ENCODE data around the gene YTHDF1. TPM values are rescaled to one million over a fixed set of nuclear protein-coding genes. Genes with fewer than 3 reads are reported as not detected.

Gene YTHDF1
- total RNA-seq, 1 donor from 2014 or later, result 44.5 TPM

DNA sequence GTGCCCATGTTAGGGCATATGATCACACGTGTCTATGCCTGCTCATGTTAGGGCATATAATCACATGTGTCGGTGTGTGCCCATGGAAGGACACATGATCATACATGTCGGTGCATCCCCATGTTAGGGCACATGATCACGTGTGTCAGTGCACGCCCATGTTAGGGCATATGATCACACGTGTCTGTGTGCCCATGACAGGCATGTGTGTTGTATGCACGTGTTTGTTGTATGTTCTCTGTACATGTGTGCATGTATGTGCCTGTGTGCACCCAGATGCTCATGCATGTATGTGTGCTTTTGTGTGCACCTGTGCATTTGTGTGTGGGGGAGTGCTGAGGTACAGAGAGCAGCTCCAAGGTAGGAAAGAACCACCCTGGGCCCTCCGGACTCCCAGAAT lies 29.8 kb downstream of the YTHDF1 start:
- Mint-ChIP-seq H3K4me3 (no peak overlapping the region), H3K27me3 (peaks cover 2% of the 10 kb centered on the region), H3K9me3 (no peaks in the 10 kb centered on the region), H3K36me3 (ENCODE audit: low read depth) (no peaks in the 10 kb centered on the region), H3K27ac (no peak overlapping the region), H3K4me1 (no peaks in the 10 kb centered on the region)
- intact Hi-C loops (cut with micrococcal nuclease), result no loop called here
- no peak for DNase-seq

DNA sequence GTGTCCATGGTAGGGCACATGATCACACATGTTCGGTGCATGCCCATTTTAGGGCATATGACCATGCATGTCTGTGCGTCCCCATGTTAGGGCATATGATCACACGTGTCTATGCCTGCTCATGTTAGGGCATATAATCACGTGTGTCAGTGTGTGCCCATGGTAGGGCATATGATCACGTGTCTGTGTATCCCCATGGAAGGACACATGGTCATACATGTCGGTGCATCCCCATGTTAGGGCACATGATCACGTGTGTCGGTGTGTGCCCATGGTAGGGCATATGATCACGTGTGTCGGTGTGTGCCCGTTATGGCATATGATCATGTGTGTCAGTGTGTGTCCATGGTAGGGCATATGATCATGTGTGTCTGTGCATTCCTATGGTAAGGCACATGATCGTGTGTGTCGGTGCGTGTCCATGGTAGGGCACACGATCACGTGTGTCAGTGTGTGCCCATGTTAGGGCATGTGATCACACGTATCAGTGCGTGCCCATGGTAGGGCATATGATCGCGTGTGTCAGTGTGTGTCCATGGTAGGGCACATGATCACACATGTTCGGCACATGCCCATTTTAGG lies 30.6 kb downstream of the YTHDF1 start:
- H3K36me3 Mint-ChIP-seq (ENCODE audit: low read depth), result no peaks in the 10 kb centered on the region
- H3K4me1 Mint-ChIP-seq, result peaks cover 2% of the 10 kb centered on the region
- peaks cover 10% of the 10 kb centered on the region for H3K27me3 Mint-ChIP-seq
- intact Hi-C loops (cut with micrococcal nuclease), result no loop called here
- no peak for DNase-seq
- H3K4me3 Mint-ChIP-seq, result no peak overlapping the region
- H3K27ac Mint-ChIP-seq, result no peak overlapping the region
- H3K9me3 Mint-ChIP-seq, result no peaks in the 10 kb centered on the region

DNA sequence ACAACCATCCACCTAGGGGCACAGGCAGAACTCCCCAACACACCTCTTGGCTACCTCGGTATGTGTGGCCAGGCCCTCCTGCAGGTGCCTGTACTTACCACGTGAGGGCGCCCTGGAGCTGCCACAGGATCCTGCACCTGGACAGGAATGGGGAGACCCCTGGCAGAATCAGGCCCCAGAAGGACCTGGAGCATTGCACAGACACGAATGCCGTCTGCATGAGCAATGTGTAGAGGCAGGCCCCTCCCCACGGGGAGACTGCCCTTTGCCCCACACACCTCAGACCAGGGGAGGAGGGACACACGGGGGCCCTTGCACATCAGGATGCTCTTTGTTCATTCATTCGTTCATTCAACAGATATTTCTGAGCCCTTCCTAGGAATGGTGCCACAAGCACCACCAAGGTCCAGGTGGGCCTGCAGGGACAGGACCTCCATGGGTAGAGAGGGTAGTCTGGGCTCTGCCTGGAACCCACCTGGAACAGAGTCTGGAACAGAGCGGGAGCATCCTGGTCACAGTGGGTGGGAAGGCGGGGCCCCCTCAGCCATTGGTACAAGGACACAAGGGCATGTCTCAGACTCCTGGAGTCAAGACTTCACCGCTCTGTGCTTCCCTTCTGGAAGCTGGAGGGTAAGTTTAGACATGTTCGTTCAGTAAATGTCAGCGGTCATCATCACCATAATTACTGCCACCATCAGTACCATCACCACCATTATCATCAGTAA lies 32.3 kb downstream of the YTHDF1 start:
- DNase-seq, result peak; percentile 86
- H3K9me3 Mint-ChIP-seq, result no peaks in the 10 kb centered on the region
- intact Hi-C loops (cut with micrococcal nuclease), result no loop called here
- peaks cover 19% of the 10 kb centered on the region for H3K27me3 Mint-ChIP-seq
- no peak overlapping the region for H3K27ac Mint-ChIP-seq
- peaks cover 6% of the 10 kb centered on the region for H3K4me1 Mint-ChIP-seq
- no peaks in the 10 kb centered on the region for H3K36me3 Mint-ChIP-seq (ENCODE audit: low read depth)
- H3K4me3 Mint-ChIP-seq, result no peak overlapping the region

DNA sequence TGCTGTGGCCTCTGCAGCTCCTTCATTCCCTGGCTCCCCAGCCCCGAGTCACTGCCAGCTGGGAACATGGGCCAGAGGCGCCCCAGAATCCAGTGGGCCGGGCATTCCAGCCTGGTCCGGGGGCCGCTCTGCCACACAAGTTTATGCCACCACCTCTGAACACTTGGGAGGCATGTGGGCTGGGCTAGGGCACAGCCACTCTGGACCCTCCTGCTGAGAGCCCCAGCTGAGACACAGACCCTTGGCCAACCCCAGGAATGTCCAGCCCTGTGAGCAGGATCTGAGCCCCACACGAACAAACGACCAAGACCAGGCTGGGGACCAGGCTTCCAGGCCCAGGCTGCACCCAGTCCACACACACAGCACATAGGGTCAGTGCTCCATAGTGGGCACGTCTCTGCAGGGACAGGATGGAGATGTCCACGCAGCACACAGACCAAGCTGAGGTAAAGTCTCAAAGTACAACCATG lies 33.0 kb downstream of the YTHDF1 start:
- intact Hi-C loops (cut with micrococcal nuclease), result no loop called here
- H3K4me3 Mint-ChIP-seq, result no peak overlapping the region
- H3K4me1 Mint-ChIP-seq, result peaks cover 6% of the 10 kb centered on the region
- no peak for DNase-seq
- H3K27ac Mint-ChIP-seq, result no peak overlapping the region
- peaks cover 19% of the 10 kb centered on the region for H3K27me3 Mint-ChIP-seq
- no peaks in the 10 kb centered on the region for H3K36me3 Mint-ChIP-seq (ENCODE audit: low read depth)
- H3K9me3 Mint-ChIP-seq, result no peaks in the 10 kb centered on the region

DNA sequence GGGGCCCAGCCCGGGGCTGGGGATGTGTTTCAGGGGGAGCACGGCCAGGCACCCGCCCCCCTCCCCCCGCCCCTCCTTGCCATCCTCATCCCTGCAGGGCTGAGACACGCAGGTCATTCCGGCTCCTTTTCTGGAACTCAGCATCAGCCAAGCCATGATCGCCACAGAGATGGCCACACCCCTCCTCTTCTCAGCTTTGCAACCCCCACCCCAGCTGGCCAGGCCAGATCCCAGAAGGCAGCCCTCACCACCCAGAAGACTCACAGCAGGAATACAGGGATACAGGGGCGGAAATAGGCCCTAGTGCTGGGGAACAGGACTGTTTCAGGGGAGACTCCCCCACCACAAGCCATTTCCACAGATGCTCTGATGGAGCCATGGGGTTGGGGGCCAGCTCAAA lies 33.5 kb downstream of the YTHDF1 start:
- intact Hi-C loops (cut with micrococcal nuclease), result no loop called here
- no peak overlapping the region for H3K27ac Mint-ChIP-seq
- H3K4me1 Mint-ChIP-seq, result peaks cover 6% of the 10 kb centered on the region
- no peaks in the 10 kb centered on the region for H3K36me3 Mint-ChIP-seq (ENCODE audit: low read depth)
- H3K9me3 Mint-ChIP-seq, result no peaks in the 10 kb centered on the region
- no peak for DNase-seq
- no peak overlapping the region for H3K4me3 Mint-ChIP-seq
- H3K27me3 Mint-ChIP-seq, result peaks cover 21% of the 10 kb centered on the region

DNA sequence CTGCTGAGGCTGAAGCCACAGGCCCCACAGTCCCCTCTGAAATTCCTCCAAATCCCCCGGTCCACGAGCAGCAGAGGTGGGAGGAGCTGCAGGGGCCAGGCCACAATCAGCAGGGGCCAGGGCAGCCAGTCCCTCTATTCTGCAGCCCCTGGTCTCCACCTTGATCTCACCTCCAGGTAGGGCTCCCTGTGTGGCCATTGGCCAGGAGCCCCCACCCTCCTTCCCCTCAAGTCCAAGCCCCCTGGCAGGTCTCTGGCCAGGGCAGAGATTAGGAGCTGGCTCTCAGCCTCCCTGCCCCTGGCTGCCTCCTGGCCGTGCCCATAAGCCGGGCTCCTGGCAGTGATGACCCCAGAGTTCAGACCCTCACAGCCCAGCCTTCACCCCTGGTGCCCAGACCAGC lies 34.7 kb downstream of the YTHDF1 start:
- H3K36me3 Mint-ChIP-seq (ENCODE audit: low read depth), result peaks cover 4% of the 10 kb centered on the region
- H3K4me3 Mint-ChIP-seq, result no peak overlapping the region
- H3K27me3 Mint-ChIP-seq, result peaks cover 27% of the 10 kb centered on the region
- H3K9me3 Mint-ChIP-seq, result no peaks in the 10 kb centered on the region
- H3K27ac Mint-ChIP-seq, result no peak overlapping the region
- DNase-seq, result no peak
- intact Hi-C loops (cut with micrococcal nuclease), result no loop called here
- H3K4me1 Mint-ChIP-seq, result peaks cover 8% of the 10 kb centered on the region

DNA sequence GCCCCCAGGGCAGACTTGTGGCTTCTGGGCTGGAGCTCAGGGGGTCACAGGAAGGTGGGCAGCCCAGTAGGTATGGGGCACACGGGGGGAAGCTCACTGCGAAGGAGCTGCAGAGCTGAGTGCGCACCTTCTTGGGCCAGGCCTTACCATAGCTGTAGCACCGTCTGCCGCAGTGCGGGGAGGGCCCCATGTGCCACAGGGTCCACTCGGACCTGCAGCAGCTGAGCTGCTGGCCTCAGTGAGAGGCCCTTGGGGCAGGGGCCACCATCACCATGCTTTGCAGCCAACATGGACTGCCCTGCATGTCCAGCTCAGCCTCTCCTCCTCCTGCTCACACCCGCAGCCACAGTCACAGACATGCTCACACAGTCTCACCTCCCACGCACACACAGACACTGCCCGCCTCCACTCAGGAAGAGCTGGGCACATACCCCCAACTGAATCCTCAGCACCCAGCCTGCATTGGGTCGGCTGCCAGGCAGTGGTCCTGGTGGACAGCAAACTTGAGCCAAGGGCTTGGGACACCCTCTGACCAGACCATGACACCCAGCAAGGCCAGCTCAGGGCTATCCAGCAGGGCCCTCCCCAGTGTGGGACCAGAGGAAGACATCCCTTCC lies 35.3 kb downstream of the YTHDF1 start:
- H3K4me3 Mint-ChIP-seq, result no peak overlapping the region
- peaks cover 30% of the 10 kb centered on the region for H3K27me3 Mint-ChIP-seq
- DNase-seq, result no peak
- intact Hi-C loops (cut with micrococcal nuclease), result no loop called here
- H3K36me3 Mint-ChIP-seq (ENCODE audit: low read depth), result peaks cover 5% of the 10 kb centered on the region
- no peaks in the 10 kb centered on the region for H3K9me3 Mint-ChIP-seq
- peaks cover 9% of the 10 kb centered on the region for H3K4me1 Mint-ChIP-seq
- no peak overlapping the region for H3K27ac Mint-ChIP-seq

DNA sequence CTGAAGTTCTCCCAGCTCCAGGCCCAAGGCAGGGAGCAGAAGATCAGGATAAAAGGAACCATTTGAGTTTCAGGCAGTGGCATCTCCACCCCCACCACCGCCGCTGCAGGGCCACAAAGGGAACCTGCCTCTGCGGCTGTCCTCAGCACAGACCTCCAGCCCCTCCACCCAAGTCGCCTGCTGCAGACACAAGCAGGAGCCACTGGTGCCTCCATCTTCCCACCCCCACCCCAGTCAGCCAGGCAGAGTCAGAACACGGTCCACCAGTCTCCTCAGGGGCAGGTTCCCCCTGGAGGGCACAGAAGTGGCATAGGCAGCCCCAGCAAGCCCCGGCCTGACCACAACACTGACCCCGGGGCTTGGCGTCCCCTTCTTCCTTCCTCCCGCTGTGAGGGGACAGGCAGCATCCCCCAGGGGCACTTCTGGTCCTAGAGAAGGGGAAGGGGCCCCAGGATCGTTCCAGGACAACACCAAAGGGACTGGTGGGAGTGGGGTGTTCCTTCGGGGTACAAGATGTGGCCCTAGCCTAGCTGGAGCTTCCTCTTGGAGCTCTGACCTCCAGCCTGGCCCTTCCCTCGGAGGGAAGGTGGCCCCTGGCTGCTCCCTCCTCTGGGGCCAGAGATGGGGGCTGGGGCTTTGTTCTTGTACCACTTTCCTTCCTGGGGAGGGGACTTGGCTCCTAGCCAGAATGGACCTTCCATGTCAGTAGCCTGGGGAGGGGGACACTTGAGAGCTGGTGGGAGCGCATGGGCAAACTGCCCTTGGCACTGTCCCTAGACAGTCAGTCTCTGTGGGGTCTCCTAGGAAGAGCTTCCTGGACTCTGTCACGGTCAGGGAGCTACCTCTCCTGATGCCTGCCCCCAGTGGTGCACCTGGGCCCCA lies 36.0 kb downstream of the YTHDF1 start:
- Mint-ChIP-seq H3K27ac (peak overlapping the region; percentile 41), H3K4me1 (peaks cover 9% of the 10 kb centered on the region), H3K9me3 (no peaks in the 10 kb centered on the region), H3K27me3 (peaks cover 34% of the 10 kb centered on the region), H3K36me3 (ENCODE audit: low read depth) (peaks cover 5% of the 10 kb centered on the region), H3K4me3 (peak overlapping the region; percentile 59)
- intact Hi-C loops (cut with micrococcal nuclease), result loop anchor here (2.0 to 5.0 kb wide), 3 partner anchors 77 to 703 kb away; partner anchors contain the start of genes BHLHE23 and GATA5
- no peak for DNase-seq

DNA sequence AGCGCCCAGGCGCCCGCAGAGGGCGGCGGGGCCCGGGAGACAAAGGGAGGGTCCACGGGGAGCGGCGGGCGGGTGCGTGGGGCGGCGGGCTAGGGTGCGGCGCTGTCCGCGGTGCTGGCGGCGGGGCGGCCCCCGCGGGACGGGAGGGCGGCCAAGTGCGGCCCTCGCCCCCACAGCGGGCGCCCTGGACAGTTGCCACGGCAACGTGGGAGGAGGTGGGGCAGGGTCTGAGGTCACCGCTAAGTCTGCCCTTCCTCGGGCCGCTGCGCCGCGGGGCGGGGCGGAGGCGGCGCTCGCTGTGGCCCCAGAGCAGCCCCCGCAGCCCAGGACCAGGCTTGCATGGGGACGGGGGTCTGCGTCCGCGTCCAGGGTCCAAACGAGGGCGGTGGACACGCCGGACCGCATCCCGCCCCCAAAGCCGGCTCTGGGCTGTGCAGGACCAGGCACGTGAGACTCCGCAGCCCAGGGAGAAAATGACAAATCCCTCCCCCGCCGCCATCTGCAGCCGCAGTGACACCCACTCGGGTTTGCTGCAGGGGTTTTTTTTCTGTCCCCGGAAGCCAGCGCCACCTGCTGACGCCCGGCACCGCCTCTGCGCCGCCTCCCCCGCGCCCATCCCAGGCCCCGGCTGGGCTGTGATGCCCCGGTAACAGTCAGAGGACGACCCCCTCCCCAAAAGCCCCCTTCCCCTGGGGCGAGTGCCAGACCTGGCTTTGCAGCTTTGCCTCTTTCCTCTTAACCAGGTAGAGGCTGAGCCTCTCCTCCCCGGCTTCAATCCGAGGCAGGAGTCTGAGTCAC lies 36.8 kb downstream of the YTHDF1 start:
- no peaks in the 10 kb centered on the region for H3K9me3 Mint-ChIP-seq
- peak overlapping the region; percentile 41 for H3K27ac Mint-ChIP-seq
- H3K4me3 Mint-ChIP-seq, result peak overlapping the region; percentile 59
- peaks cover 5% of the 10 kb centered on the region for H3K36me3 Mint-ChIP-seq (ENCODE audit: low read depth)
- H3K4me1 Mint-ChIP-seq, result peaks cover 9% of the 10 kb centered on the region
- peaks cover 39% of the 10 kb centered on the region for H3K27me3 Mint-ChIP-seq
- DNase-seq, result peak; percentile 84
- intact Hi-C loops (cut with micrococcal nuclease), result loop anchor here (2.0 to 5.0 kb wide), 3 partner anchors 76 to 702 kb away; partner anchors contain the start of genes BHLHE23 and GATA5

DNA sequence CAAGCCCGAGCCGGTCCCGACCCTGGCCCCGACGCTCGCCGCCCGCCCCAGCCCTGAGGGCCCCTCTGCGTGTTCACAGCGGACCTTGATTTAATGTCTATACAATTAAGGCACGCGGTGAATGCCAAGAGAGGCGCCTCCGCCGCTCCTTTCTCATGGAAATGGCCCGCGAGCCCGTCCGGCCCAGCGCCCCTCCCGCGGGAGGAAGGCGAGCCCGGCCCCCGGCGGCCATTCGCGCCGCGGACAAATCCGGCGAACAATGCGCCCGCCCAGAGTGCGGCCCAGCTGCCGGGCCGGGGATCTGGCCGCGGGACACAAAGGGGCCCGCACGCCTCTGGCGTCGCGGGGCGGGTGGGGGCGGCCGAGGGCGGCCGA lies 37.5 kb downstream of the YTHDF1 start:
- intact Hi-C loops (cut with micrococcal nuclease), result loop anchor here (2.0 to 5.0 kb wide), 3 partner anchors 76 to 701 kb away; partner anchors contain the start of genes BHLHE23 and GATA5

DNA sequence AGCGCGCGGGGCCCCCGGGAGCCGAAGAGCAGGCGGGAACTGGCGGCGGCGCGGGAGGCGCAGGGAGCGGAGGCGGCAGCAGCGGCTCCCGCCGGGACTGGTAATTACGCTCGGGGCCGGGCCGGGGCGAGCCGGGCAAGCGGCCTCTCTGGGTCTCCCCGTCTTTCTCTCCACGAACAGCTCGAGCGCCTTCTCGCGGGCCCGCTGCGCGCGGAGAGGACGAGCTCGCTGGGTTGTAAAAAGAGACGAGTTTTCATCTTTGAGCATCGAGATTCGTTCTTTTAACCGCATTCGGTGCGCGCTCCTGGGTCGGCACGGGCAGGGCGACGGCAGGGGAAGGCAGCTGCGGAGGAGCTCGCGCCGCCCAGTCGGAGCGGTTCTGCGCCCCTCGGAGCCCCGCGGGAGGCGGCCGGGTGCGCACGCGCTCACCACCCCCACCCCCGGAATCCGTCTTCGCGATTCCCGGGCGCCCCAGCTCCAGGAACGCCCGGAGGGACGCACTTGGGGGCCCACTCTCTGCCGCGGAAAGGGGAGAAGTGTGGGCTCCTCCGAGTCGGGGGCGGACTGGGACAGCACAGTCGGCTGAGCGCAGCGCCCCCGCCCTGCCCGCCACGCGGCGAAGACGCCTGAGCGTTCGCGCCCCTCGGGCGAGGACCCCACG lies 38.0 kb downstream of the YTHDF1 start:
- Mint-ChIP-seq H3K4me1 (peaks cover 9% of the 10 kb centered on the region), H3K36me3 (ENCODE audit: low read depth) (peaks cover 5% of the 10 kb centered on the region), H3K9me3 (no peaks in the 10 kb centered on the region), H3K27me3 (peaks cover 42% of the 10 kb centered on the region), H3K27ac (peak overlapping the region; percentile 37), H3K4me3 (no peak overlapping the region)
- peak; percentile 65 for DNase-seq
- intact Hi-C loops (cut with micrococcal nuclease), result loop anchor here (2.0 to 5.0 kb wide), 3 partner anchors 75 to 701 kb away; partner anchors contain the start of genes BHLHE23 and GATA5

More for the DNA sequence above, 37.5 kb downstream of the YTHDF1 start:
- Mint-ChIP-seq H3K27ac (no peak overlapping the region), H3K9me3 (no peaks in the 10 kb centered on the region), H3K4me1 (peaks cover 9% of the 10 kb centered on the region), H3K4me3 (no peak overlapping the region), H3K27me3 (peaks cover 42% of the 10 kb centered on the region), H3K36me3 (ENCODE audit: low read depth) (peaks cover 5% of the 10 kb centered on the region)
- no peak for DNase-seq

DNA sequence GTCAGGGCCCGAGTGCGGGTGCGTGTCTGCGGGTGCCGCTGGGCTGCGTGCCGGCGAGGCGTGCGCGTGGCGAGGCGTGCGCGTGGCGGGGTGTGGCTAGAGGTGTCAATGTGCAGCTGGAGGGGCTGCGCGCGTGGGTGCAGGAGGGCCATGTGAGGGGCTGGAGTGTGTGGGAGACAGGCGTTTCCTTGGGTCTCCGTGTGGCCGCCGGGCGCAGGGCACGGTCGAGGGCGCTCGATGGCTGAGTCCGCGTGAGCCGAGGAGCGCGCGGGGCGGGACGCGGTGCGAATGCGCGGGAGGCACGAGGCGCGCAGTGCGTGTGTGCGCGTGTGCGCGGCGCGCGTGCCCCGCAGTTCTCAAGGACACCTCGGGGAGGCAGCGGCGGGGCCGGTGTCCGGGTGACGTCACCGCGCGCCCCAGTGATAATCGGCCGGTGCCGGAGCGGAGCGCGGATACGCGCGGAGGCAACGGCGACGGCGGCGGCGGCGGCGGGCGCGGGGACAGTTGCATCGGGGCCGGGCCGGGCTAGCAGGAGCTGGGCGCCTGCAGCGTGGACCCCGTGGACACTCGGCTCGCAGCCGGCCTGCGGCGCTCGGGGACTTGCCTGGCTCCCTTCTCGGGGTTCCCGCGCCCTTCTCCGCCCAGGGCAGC lies 38.7 kb downstream of the YTHDF1 start:
- Mint-ChIP-seq H3K27me3 (peaks cover 45% of the 10 kb centered on the region), H3K4me1 (peaks cover 9% of the 10 kb centered on the region), H3K27ac (peak overlapping the region; percentile 45), H3K9me3 (no peaks in the 10 kb centered on the region), H3K36me3 (ENCODE audit: low read depth) (peaks cover 5% of the 10 kb centered on the region), H3K4me3 (peak overlapping the region; percentile 32)
- peak; percentile 67 for DNase-seq
- intact Hi-C loops (cut with micrococcal nuclease), result loop anchor here (5.0 kb wide), 2 partner anchors 170 to 700 kb away; partner anchors contain the start of genes BHLHE23 and GATA5
